Activated naive CD4-positive, alpha-beta T cell treated with anti-CD3 and anti-CD28 coated beads, Interleukin-2, amount 50 U/mL, for 16 hours (primary cell): ENCODE measurements around the gene P4HA1.
"Not testable (repeated sequence)": the region's sequence is repeated elsewhere in the genome, so short reads cannot be mapped to it uniquely, and the experiment has no call there.

Experiments used
- DNase-seq: peaks from one replicate; pipeline ENCODE4 v3.0.0-alpha.2; 2020

Gene P4HA1

DNA sequence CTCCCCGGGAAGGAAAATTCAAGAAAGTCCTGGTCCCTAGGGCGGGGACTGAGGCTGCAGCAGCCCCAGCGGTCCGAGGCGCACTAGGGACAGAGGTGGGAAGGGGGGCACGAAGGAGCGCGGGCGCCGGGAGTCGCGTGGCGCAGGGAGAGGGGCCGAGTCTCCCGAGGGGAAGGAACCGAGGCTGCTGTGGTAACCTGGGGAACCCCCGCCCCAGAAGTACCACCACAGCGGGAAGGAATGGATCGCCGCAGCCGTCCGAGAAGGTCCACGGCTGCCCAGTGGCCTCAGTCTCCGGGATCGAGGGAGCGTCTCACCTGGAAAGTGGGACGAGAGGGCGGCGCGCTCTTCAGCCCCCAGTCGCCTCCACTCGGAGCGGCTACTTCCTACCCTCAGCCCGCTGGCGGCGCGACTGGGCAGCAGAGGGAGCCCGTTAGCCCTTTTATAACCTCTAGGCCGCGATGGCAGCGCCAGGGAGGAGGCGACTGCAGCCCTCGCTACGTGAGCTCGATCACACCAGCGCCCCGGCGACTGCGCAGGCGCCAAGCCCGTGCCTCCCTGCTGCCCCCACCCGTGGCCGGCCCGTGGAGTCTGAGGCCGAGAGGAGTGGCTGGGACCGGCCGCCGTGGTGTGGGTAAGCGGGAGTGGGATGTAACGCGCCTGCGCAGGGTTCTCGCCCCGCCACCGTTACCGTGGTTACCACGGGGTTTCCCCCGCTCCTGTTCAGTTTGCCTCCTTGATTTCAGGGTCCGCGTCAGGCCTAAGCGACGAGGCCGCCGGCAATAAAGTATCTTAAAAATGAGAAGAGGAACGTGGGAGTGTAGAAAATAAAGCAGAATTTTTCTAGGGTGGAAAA lies at the start of gene P4HA1:
Gene P4HA1, minus strand, starts transcription at position 418 of the 856 bp plus-strand sequence. CDS start 21,983 bp downstream, outside the sequence.
- DNase-seq, result peak; percentile 98

DNA sequence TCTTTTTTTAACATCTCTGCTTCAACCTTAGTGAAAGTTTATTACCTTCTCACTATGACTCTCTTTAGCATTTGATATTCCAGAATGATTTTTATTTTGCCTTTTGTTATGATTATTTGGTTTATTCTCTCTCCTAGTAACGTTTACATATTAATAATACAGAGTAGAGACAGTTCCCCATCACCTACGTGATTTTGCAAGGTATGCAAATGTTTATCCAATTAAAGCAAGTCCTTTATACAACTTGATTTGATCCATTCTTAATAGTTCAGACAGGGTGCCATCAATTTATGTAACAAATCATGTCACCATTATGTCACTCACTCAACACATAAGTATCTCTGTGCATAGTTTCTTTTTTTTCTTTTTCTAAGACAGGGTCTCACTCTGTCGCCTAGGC lies 44.9 kb upstream of the P4HA1 start:
- DNase-seq, result no peak

DNA sequence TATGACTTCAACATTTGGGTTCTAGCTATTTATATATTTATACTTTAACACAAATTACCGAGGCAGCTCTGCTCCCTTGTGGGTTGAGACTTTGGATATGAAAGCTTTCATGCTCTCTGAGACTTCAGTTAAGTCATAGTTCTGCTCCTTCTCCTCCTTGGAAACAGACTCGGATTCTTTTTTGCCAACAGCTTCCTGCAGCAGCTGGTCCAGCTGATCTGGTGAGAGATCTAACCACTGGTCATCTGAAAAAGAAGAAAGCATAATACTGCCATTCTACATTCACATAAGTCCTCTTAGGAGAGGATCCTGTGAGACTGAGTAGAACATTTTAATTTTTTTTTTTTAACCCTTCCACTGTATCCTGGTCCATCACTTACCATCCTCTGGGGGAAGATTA lies 42.6 kb upstream of the P4HA1 start:
- DNase-seq, result no peak

DNA sequence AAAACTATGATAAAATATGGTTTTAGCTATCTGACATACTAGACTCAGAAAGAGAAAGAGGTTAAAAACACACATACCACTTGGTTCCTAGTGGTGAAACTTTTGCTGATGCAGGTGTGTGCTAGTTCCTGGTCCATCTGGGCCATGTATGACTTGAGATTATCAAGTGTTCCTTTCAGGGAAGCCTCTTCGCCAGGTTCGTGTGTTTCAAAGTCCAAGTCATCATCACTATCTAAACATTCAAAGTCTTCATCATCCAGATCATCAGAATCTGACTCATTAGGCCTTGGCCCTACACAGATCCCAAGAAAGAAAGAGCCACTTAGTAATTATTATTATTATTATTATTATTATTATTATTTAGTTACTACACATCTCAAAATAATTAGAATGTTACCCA lies 40.0 kb upstream of the P4HA1 start:
- DNase-seq, result no peak

DNA sequence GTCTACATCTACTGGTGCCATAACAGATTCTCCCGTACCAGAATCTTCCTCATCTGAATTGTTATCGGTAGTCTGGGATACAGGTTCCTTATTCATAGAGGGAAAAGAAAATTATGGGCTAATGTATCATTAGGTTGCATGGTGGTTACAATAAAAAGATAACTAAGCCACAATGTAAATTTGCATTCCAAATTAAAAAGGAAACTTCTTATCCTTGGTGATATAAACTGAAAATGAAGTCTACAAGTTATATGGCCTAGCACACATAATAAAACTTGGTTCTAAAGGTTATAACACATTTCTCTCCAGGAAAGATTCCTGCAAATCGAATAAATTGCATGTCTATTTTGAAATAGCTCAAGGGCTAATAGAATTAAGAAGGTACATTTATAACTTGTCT lies 38.1 kb upstream of the P4HA1 start:
- no peak for DNase-seq

DNA sequence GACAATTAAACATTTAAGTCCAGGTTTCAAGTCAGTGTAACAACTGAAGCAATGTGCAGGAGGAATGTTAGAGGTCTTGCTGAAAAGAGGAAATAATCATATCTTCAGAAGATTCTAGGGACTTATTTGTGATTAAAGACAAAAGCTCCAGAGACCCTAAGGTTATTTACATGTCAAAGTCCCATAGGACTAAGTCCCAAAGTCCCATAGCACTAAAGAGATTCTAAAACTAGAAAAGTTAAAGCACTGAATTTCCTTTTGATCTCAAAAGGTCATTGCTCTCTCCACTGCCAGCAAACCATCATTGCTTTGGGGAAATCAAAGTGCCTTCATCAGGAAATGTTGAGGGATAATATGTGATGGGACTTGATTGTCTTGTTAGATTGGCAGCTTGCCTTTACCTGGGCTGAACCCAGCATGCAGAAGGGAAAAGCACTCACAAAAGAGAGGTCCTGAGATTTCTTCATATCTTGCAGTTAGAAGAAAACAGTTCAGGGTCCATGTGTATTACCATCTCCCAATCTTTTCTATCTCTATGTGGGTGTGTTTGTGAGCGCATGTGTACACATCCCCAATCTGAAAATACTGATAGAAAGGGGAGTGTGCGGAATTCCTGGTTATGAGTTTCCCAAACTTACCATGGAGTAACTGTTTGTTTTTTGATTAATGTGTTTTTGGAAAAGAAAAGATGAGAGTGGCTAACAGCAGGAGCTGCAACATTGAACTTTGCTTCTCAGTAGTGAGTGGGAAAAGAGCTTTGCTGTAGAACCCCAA lies 35.4 kb upstream of the P4HA1 start:
- DNase-seq, result no peak

DNA sequence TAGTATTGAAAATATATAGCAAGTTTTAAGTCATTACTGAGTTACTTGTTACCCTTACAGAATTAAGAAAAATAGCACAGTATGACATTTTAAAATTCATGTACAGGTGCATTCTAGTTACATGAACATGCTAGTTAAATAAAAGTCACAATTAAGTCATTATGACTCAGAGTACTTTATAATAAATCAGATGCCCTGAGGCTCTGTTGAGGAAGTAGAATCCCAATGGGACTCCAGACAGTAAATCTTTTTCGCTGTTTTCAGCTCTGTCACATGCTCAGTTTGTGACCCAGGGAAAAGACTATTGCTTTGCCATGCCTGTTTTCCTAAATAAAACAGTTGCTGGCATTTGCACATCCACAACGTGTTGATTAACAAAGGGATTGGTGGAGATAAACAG lies 34.6 kb upstream of the P4HA1 start:
- DNase-seq, result no peak

DNA sequence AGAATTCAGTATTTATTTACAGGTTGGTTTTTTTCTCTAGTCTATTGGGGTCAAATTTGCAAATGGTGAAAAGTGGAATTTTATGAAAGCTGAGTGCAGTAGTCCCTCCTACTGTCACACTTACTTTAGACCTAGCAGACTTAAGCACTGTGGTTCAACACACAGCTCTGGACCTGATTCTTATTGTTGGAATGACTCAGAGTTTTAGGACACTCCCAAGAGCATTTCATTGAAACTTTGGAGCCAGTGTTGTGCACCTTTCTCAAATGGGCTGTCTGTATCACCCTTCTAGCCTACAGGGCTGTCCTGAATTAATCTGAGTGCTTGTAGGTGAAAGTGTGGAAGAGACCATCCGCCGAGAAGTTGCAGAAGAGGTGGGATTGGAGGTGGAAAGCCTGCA lies 29.7 kb upstream of the P4HA1 start:
- no peak for DNase-seq

DNA sequence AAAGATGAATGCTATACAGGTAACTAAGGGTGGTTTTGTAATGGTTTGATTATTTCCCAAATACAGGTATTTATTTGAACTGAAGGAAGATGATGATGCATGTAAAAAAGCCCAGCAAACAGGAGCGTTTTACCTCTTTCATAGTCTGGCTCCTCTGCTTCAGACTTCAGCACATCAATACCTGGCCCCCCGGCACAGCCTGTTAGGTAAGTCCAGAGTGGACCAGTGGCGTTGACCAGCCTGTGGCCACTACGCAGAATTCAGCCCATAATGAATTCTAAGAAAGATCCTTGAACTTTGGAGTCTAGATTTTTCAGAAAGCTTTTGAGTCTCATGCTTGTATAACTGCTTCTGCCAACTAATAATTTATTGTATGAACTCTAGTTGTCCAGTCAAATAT lies 23.3 kb upstream of the P4HA1 start:
- DNase-seq, result no peak

DNA sequence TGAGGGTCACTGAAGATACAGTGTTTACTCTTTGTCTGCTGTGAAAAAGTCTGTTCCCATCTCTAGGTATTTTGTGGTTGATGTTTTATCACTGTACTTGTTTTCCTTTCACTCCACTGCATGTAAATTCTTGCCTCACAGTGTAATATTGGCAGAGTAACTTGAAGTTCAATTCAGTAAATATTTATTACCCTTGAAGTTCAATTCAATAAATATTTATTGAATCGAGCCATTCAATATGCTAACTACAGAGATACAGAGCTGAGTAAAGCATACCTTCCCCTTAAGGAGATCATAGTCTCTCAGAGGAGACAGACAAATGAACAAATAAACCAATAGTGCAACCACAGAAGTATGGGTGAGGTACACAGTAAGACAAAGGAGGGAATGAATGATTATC lies 22.8 kb upstream of the P4HA1 start:
- DNase-seq, result no peak

DNA sequence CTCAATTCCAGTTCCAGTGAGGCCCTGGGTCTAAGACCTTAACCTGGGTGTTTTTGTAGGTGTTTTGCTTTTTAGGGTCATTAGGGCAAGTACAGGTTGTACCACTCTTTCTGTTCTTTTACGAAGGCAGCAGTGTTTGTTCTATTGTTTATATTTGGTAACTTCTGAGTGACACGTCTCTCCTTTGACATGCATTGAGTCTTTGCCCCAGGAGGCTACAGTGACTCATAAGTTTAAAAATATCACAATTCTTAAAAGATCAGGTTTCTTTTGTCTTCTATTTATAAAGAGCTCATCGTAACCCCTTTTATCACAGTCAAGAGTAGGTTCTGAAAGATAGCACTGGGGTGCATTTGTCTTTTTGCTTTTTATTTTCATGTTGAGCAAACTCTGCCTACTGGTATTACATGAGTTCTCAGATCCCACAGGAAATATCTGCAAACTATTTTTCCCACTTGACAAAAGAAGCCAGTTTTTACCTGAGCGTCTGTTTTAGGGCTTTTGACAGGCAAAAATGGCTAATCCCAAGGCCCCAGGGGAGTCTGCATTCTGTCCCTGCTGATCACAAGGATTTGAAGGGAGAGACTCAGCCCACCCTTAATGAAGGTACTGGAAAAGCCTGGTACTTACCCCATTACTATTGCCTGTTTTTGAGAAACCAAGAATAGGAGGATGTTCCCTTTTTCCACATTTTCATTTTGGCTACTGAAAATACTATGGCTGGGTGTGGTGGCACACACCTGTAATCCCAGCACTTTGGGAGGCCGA lies 21.5 kb upstream of the P4HA1 start:
- no peak for DNase-seq

DNA sequence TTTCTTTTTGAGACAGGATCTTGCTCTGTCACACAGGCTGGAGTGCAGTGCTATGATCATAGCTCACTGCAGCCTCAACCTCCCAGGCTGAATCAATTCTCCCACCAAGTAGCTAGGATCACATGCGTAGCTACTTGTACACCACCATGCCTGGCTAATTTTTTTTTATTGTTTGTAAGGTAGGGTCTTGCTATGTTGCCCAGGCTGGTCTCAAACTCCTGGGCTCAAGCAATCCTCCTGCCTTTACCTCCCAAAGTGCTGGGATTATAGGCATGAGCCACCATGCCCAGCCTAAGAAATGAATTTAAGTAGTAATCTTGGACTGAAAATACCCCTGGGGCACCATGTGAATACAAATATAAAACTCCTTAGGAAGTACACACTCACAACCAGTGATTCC lies 19.4 kb upstream of the P4HA1 start:
- DNase-seq, result no peak

DNA sequence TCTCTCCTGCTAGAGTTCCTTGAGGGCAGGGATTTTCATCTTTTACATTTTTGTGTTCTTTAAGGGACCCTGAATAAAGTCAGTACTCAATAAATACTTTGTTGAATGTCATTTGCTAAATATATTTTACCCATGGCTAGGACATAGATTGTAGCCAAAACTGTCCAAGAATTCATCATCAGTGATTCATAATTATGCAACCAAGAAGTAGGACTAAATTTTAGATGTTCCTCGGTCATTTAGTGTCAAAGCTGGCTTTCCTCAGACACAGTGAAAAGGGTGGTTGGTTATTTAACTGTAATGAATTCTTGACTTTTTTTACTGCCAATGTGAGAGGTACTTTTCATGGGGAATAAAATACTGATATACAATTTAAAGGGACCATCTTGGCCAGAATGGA lies 16.9 kb upstream of the P4HA1 start:
- no peak for DNase-seq

DNA sequence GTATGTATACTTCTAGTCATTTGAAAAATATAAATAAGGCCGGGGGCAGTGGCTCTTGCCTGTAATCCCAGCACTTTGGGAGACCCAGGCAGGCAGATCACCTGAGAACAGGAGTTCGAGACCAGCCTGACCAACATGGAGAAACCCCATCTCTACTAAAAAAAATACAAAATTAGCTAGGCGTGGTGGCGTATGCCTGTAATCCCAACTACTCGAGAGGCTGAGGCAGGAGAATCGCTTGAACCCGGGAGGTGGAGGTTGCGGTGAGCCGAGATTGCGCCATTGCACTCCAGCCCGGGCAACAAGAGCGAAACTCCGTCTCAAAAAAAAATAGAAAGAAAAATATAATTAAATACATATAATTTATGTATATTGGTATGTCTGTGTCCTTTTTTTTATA lies 15.4 kb upstream of the P4HA1 start:
- not testable (repeated sequence) for DNase-seq

DNA sequence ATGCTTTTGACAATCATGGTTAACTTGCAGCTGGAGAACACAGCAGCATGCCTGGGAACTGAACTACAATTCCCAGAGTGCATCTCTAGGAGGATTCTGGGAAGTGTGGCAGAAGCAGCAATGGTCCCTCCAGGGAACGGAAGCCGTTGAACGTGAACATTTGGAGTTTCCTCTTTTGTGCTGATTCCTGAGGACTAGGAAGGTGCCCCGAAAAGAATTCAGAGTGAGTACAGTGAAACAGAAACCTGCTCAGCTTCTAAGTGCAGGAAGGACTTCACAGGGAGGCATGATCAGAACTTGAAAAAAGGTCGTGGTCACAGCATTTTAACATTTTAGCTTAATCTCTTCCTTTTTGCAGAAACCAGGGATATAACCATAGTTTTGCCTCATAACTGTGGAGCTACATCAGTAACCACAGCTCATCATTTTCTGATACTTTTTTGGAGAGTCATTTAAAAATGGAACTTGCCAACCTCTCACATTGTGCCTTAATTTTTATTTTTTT lies 13.7 kb upstream of the P4HA1 start, which contains the start of gene NUDT13:
Gene NUDT13, plus strand, starts transcription at position 111 of the 505 bp plus-strand sequence. CDS start 3,911 bp downstream, outside the sequence.
- DNase-seq, result peak; percentile 36

DNA sequence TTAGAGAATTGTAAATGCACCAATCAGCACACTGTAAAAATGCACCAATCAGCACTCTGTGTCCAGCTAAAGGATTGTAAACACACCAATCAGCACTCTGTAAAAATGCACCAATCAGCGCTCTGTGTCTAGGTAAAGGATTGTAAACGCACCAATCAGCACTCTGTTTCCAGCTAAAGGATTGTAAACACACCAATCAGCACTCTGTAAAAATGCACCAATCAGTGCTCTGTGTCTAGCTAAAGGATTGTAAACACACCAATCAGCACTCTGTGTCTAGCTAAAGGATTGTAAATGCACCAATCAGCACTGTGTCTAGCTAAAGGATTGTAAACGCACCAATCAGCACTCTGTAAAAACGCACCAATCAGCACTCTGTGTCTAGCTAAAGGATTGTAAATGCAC lies 12.6 kb upstream of the P4HA1 start:
- not testable (repeated sequence) for DNase-seq

DNA sequence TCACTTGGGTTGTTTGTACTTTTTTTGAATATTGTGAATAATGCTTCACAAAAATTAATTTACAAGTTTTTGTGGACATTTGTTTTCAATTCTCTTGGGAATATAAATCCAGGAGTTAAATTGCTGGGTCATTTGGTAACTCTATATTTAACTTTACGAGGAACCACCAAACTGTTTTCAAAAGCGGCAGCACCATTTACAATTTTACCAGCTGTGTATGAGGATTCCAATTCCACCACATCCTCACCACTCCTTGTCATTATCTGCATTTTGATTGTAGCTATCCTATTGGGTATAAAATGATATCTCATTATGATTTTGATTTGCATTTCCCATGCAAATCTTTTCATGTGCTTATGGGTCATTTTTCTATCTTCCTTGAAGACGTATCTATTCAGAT lies 9.6 kb upstream of the P4HA1 start:
- no peak for DNase-seq

DNA sequence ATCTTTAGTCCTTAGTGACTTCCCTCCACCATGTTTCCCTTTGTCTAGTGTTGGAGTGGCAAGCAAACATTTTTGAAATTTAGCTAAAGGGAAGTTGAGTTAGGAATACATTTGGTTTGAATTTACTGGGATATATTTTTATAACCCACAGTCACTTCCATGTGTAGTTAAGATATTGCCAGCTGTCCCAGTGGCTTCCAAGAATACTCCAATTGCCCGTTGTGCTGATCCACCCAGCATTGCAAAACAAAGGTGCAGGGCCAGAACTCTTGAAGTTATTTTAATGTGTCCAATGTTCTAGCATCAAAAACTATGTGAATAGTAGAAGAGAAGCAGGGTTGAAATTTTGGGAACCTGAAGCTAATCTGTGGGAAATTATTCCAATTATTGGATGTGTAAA lies 2.5 kb upstream of the P4HA1 start:
- DNase-seq, result no peak

DNA sequence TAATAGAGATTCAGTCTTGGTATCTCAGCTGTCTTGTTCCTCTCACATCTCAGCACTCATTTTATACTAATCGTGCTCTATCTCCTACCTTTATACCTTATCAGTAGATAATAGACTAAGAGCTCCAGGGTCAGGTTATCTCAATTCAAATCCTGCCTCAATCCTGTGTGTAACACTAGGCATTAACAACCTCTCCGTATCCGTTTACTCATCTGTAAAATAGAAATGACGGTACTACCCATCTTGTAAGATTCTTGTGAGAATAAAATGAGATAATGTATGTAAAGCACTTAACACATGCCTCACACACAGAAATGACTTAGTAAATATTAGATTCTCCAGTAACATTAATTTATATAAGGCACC lies 622 bp upstream of the P4HA1 start:
- DNase-seq, result no peak

DNA sequence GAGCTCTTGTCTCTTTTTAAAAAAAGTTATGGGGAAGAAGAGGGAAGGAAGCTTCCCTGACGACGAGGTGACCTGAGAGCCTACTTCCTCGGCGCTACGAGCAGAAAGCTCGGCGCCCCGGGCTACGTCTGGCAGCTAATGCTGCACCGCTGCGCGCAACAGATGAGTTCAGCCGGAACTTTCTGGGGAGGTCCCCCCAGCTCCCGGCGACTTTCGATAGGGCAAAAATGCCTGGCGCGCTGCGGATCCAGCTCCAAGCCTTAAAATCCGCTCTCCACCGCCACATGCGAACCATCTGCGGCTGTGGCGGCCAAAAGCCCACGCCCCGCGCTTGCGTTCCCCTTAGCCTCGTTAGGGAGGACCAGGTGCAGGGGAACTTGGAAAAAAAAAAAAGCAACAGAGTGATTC lies 621 bp downstream of the P4HA1 start:
- peak; percentile 72 for DNase-seq

DNA sequence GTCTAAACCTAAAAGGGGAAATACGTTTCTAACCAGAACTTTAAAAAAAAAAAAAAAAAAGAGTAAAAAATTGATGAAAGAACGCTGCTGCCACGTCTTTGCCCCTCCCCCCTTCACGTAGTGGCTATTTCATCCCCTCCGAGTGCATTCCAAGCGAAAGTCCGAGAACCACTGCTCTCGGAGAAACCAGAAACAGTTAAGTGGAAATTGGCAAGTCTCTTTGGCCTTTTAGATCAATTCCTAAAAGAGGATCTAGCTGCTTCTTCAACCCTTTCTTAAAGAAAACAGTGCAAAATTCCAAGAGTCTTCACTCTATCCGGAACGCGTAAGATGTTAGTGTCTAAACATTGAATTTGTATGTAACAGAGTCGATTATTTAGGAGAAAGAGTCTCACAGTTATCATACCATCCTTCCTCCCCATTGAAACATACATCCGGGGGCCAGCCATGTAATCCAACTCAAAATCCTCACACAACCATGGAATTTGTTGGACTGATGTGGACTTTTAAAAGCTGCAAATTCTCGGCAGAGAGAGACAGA lies 1.1 kb downstream of the P4HA1 start:
- DNase-seq, result peak; percentile 17

DNA sequence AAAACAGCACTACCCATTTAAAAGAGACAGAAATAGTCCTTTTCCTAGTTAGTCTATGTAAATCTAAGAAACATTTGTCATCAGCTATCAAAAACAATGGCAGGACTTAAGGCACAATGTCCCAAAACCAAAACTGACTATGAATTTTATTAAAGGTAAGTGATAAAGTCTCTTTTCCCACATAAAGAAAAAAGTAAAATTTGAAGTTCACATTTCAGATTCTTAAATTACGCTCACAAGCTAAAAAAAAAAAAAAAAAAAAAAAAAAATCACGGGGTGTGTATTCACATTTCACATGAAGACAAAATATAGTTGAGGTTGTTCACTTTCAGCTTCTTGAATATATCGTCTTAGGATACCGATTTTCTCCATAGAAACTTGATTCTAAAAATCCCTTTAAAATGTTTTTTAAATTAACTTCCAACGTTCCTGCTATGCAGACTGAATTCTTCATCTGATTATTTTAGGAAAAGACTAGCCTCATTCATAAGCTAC lies 1.6 kb downstream of the P4HA1 start:
- no peak for DNase-seq
